ENCODE data around the gene NBEAL2.

DNA sequence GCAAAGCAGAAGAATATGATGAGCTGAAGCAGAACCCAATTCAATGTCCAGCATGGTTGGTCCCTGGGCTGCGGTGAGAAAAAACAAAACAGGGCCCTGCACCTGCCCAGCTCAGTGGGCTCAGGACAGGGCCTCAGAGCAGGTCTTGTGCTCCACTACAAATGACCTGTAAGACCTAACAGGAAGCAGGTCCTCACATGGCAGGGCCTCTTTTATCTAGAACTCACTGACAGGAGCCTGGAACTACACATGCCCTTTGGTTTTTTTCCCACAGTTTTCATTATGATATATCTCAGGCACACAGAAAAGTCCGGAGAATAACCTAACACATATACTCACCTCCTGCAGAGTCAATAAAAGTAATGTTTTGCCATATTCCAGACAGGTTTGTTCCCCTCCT is 41.3 kb upstream of the NBEAL2 start:
- TF ChIP-seq ELF4 (IDR thresholded peaks at IDR 0.05) (no peak), ZNF384 (IDR thresholded peaks at IDR 0.05) (no peak), FOXM1 (IDR thresholded peaks at IDR 0.05; ENCODE audit: borderline replicate concordance) (no peak), FOXK2 (IDR thresholded peaks at IDR 0.05) (no peak), ARNT (IDR thresholded peaks at IDR 0.05) (no peak), LEF1 (IDR thresholded peaks at IDR 0.05; ENCODE audit: borderline replicate concordance) (no peak), BHLHE40 (IDR thresholded peaks at IDR 0.05; ENCODE audit: borderline replicate concordance) (no peak), FOXA1 (IDR thresholded peaks at IDR 0.05) (no peak)
- TF ChIP-seq, protein P1, sequence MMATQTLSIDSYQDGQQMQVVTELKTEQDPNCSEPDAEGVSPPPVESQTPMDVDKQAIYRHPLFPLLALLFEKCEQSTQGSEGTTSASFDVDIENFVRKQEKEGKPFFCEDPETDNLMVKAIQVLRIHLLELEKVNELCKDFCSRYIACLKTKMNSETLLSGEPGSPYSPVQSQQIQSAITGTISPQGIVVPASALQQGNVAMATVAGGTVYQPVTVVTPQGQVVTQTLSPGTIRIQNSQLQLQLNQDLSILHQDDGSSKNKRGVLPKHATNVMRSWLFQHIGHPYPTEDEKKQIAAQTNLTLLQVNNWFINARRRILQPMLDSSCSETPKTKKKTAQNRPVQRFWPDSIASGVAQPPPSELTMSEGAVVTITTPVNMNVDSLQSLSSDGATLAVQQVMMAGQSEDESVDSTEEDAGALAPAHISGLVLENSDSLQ (IDR thresholded peaks at IDR 0.05) = no peak

Measured in HEK293T (cell line).